NCI-H146 (cell line): ENCODE results near the gene POP4.
A peak's percentile ranks its signal among the peaks of the same experiment; 100 is the strongest.

Experiments
- DNase-seq: peaks from one replicate; lab custom pipeline; 2025; lab: John Stamatoyannopoulos, UW

POP4 gene

GRCh38 chr19:29576761-29577648 is 29.1 kb upstream of the POP4 start:
- no peak for DNase-seq

GRCh38 chr19:29577649-29577963 is 28.5 kb upstream of the POP4 start:
- no peak for DNase-seq

- no peak for DNase-seq
These were observed 27.7 kb upstream of the POP4 start for GRCh38 chr19:29578349-29578748.

- DNase-seq = no peak
These were observed 26.7 kb upstream of the POP4 start for GRCh38 chr19:29579308-29579910.

- DNase-seq = no peak
These were observed 24.7 kb upstream of the POP4 start for GRCh38 chr19:29581398-29581797.

- DNase-seq = no peak
These were observed 22.7 kb upstream of the POP4 start for GRCh38 chr19:29583196-29583999.

GRCh38 chr19:29586401-29586800 is 19.7 kb upstream of the POP4 start:
- DNase-seq = no peak

GRCh38 chr19:29587059-29587458 is 19.0 kb upstream of the POP4 start:
- no peak for DNase-seq

GRCh38 chr19:29587518-29587986 is 18.5 kb upstream of the POP4 start:
- no peak for DNase-seq

- no peak for DNase-seq
These were observed 18.0 kb upstream of the POP4 start for GRCh38 chr19:29588095-29588494.

GRCh38 chr19:29590278-29590677 is 15.8 kb upstream of the POP4 start:
- no peak for DNase-seq

GRCh38 chr19:29591670-29592069 is 14.4 kb upstream of the POP4 start:
- no peak for DNase-seq

GRCh38 chr19:29593869-29594268 is 12.2 kb upstream of the POP4 start:
- no peak for DNase-seq

GRCh38 chr19:29596080-29596727 is 9.9 kb upstream of the POP4 start:
- DNase-seq = peak; percentile 26

GRCh38 chr19:29596885-29597525 is 9.1 kb upstream of the POP4 start:
- DNase-seq = peak; percentile 19

- no peak for DNase-seq
These were observed 8.0 kb upstream of the POP4 start for GRCh38 chr19:29598036-29598435.

- no peak for DNase-seq
These were observed 7.6 kb upstream of the POP4 start for GRCh38 chr19:29598496-29598895.

GRCh38 chr19:29603308-29603707 is 2.8 kb upstream of the POP4 start:
- no peak for DNase-seq

- DNase-seq = no peak
These were observed 301 bp downstream of the POP4 start for GRCh38 chr19:29606420-29606747.

GRCh38 chr19:29609636-29610035 is 3.6 kb downstream of the POP4 start:
- no peak for DNase-seq

GRCh38 chr19:29610213-29610573 is 4.1 kb downstream of the POP4 start:
- DNase-seq = no peak
